ENCODE results near the gene DAB1.

DAB1 gene

GRCh38 chr1:57067863-57068262, 356.0 kb downstream of the DAB1 start:
- Histone ChIP-seq H3K27me3 (ENCODE audit: low read length) (no peaks in the 10 kb centered on the region), H3K9me3 (ENCODE audit: insufficient read depth, low read length) (no peaks in the 10 kb centered on the region), H3K9me2 (replicated peaks; ENCODE audit: insufficient read depth, low read length) (no peaks in the 10 kb centered on the region), H3K4me3 (ENCODE audit: insufficient read depth, low read length, poor library complexity, severe bottlenecking) (no peak overlapping the region), H3K4me2 (ENCODE audit: low read depth, low read length, poor library complexity, severe bottlenecking) (no peak overlapping the region), H3F3A (ENCODE audit: insufficient read depth) (no peaks in the 10 kb centered on the region), H4K20me1 (ENCODE audit: low read depth, low read length) (no peaks in the 10 kb centered on the region), H2AFZ (ENCODE audit: low read depth, low read length, severe bottlenecking) (no peak overlapping the region), H3K36me3 (ENCODE audit: low read length) (no peaks in the 10 kb centered on the region), H3K9ac (ENCODE audit: low read length) (no peak overlapping the region), H3K27ac (ENCODE audit: low read depth, low read length) (no peak overlapping the region), H3K79me2 (ENCODE audit: insufficient read depth, low read length) (no peaks in the 10 kb centered on the region)
- TF ChIP-seq CTCF (IDR thresholded peaks at IDR 0.05; ENCODE audit: insufficient read depth, low read length, poor library complexity, severe bottlenecking) (no peak), EZH2phosphoT487 (conservative IDR thresholded peaks at IDR 0.05; ENCODE audit: low read length) (no peak)

GRCh38 chr1:57066980-57067610, 356.8 kb downstream of the DAB1 start:
- no peak overlapping the region for H2AFZ ChIP-seq (ENCODE audit: low read depth, low read length, severe bottlenecking)
- H3K4me3 ChIP-seq (ENCODE audit: insufficient read depth, low read length, poor library complexity, severe bottlenecking), result no peak overlapping the region
- no peaks in the 10 kb centered on the region for H3F3A ChIP-seq (ENCODE audit: insufficient read depth)
- H3K4me2 ChIP-seq (ENCODE audit: low read depth, low read length, poor library complexity, severe bottlenecking), result no peak overlapping the region
- no peak overlapping the region for H3K9ac ChIP-seq (ENCODE audit: low read length)
- no peak overlapping the region for H3K27ac ChIP-seq (ENCODE audit: low read depth, low read length)
- no peak for TF ChIP-seq CTCF (IDR thresholded peaks at IDR 0.05; ENCODE audit: insufficient read depth, low read length, poor library complexity, severe bottlenecking)
- no peak for TF ChIP-seq EZH2phosphoT487 (conservative IDR thresholded peaks at IDR 0.05; ENCODE audit: low read length)
- no peaks in the 10 kb centered on the region for H3K27me3 ChIP-seq (ENCODE audit: low read length)
- H3K36me3 ChIP-seq (ENCODE audit: low read length), result no peaks in the 10 kb centered on the region
- no peaks in the 10 kb centered on the region for H4K20me1 ChIP-seq (ENCODE audit: low read depth, low read length)
- no peaks in the 10 kb centered on the region for H3K9me2 ChIP-seq (replicated peaks; ENCODE audit: insufficient read depth, low read length)
- H3K79me2 ChIP-seq (ENCODE audit: insufficient read depth, low read length), result no peaks in the 10 kb centered on the region
- H3K9me3 ChIP-seq (ENCODE audit: insufficient read depth, low read length), result no peaks in the 10 kb centered on the region

- Histone ChIP-seq H2AFZ (ENCODE audit: low read depth, low read length, severe bottlenecking) (no peak overlapping the region), H3K9ac (ENCODE audit: low read length) (no peak overlapping the region), H4K20me1 (ENCODE audit: low read depth, low read length) (no peaks in the 10 kb centered on the region), H3K27ac (ENCODE audit: low read depth, low read length) (no peak overlapping the region), H3K27me3 (ENCODE audit: low read length) (no peaks in the 10 kb centered on the region), H3F3A (ENCODE audit: insufficient read depth) (no peaks in the 10 kb centered on the region), H3K36me3 (ENCODE audit: low read length) (no peaks in the 10 kb centered on the region), H3K79me2 (ENCODE audit: insufficient read depth, low read length) (no peaks in the 10 kb centered on the region), H3K9me3 (ENCODE audit: insufficient read depth, low read length) (no peaks in the 10 kb centered on the region), H3K4me3 (ENCODE audit: insufficient read depth, low read length, poor library complexity, severe bottlenecking) (no peak overlapping the region), H3K9me2 (replicated peaks; ENCODE audit: insufficient read depth, low read length) (no peaks in the 10 kb centered on the region), H3K4me2 (ENCODE audit: low read depth, low read length, poor library complexity, severe bottlenecking) (no peak overlapping the region)
- TF ChIP-seq EZH2phosphoT487 (conservative IDR thresholded peaks at IDR 0.05; ENCODE audit: low read length) (no peak), CTCF (IDR thresholded peaks at IDR 0.05; ENCODE audit: insufficient read depth, low read length, poor library complexity, severe bottlenecking) (no peak)
Measured at GRCh38 chr1:57065442-57065841, 358.4 kb downstream of the DAB1 start.
